SK-MEL-5 (cell line): ENCODE results near the gene SUN5. TPM values are rescaled to one million over a fixed set of nuclear protein-coding genes. Genes with fewer than 3 reads are reported as not detected.
A peak's percentile ranks its signal among the peaks of the same experiment; 100 is the strongest.

ENCODE experiments used
- DNase-seq: peaks from one replicate; pipeline ENCODE4 v3.0.0-alpha.2; 2016; ENCODE audit warnings: low read depth, low spot score
- in situ Hi-C: cut with HindIII; loops from 2 replicates; pipeline ENCODE4 v1.10.0; 2016; ENCODE audit warnings: low sequenced_read_pairs, high pct_unique_total_duplicates, low pct_unique_long_range_greater_than_20kb
- total RNA-seq: library from RNA; depleted of rRNA; stranded (reverse); fragments of >200 nt; shearing (Covaris generic); gene quantifications from 2 replicates; pipeline ENCODE4 v1.2.3, GENCODE V29; 2014

The SUN5 gene
- total RNA-seq, 1 experiment from 2014 or later = not detected

GRCh38 chr20:33018169-33018931, 14.1 kb upstream of the SUN5 start:
- no peak for DNase-seq
- in situ Hi-C loops = no loop called here

GRCh38 chr20:33017542-33017941, 13.3 kb upstream of the SUN5 start:
- no peak for DNase-seq
- in situ Hi-C loops = no loop called here

GRCh38 chr20:33016581-33017109, 12.4 kb upstream of the SUN5 start:
- no peak for DNase-seq
- in situ Hi-C loops = no loop called here

- no peak for DNase-seq
- in situ Hi-C loops = no loop called here
Observed at GRCh38 chr20:33015700-33016580, 11.7 kb upstream of the SUN5 start.

- in situ Hi-C loops = no loop called here
- no peak for DNase-seq
Observed at GRCh38 chr20:33015114-33015484, 10.9 kb upstream of the SUN5 start.

GRCh38 chr20:33014336-33015113, 10.3 kb upstream of the SUN5 start:
- DNase-seq = no peak
- in situ Hi-C loops = no loop called here

- in situ Hi-C loops = no loop called here
- no peak for DNase-seq
Observed at GRCh38 chr20:33013701-33014326, 9.6 kb upstream of the SUN5 start.

GRCh38 chr20:33012327-33013189, 8.3 kb upstream of the SUN5 start:
- in situ Hi-C loops = no loop called here
- DNase-seq = no peak

GRCh38 chr20:33010674-33011449, 6.6 kb upstream of the SUN5 start:
- in situ Hi-C loops = no loop called here
- DNase-seq = no peak

GRCh38 chr20:33010133-33010504, 5.9 kb upstream of the SUN5 start:
- DNase-seq = no peak
- in situ Hi-C loops = no loop called here

- DNase-seq = peak; percentile 48
- in situ Hi-C loops = no loop called here
Observed at GRCh38 chr20:33009214-33010132, 5.2 kb upstream of the SUN5 start.

- no peak for DNase-seq
- in situ Hi-C loops = no loop called here
Observed at GRCh38 chr20:33008336-33009213, 4.3 kb upstream of the SUN5 start.

- in situ Hi-C loops = no loop called here
- no peak for DNase-seq
Observed at GRCh38 chr20:33007376-33008335, 3.4 kb upstream of the SUN5 start, which contains the start of gene BPIFB2. BPIFB2 (plus strand) TSS chr20:33007704; CDS start chr20:33008575, 871 bp downstream.
